Erythroblast (primary cell): ENCODE measurements around the gene LY6G6D.

Experiments used
- GATA1 ChIP-seq: IDR thresholded peaks from 2 replicates; pipeline ENCODE4 v1.6.1; 2011; ENCODE audit warnings: low read depth, mild to moderate bottlenecking, control low read depth, low read length, moderate library complexity
- POLR2A ChIP-seq: IDR thresholded peaks from 2 replicates; pipeline ENCODE4 v1.6.1; 2011; ENCODE audit warnings: mild to moderate bottlenecking, low read length

DNA sequence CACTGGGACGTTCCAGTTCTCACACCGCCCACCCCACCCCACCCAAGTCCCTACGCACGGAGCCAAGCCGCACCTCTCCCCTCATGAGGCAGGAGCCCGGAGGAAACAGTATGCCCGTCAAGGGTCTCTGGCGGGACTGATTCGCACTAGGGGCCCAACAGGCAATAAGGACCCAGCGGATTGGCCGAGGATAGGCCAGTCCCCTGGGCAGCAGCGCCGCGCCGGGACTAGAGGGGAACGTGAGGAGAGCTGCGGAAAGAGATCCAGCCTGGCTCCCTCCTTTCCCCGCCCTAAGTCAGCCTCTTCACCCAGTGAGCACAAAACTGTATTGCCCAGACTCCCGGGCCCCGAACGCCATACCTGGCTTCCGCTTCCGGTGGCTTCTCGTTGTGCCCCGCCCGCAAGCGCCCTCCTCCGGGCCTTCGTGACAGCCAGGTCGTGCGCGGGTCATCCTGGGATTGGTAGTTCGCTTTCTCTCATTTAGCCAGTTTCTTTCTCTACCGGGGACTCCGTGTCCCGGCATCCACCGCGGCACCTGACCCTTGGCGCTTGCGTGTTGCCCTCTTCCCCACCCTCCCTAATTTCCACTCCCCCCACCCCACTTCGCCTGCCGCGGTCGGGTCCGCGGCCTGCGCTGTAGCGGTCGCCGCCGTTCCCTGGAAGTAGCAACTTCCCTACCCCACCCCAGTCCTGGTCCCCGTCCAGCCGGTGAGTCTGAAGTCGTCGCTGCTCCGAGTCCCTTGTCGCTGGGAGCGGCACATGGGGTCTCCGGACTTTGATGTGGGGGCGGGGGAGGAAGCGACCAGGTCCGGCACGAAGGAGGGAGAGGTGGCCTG lies 49.4 kb upstream of the LY6G6D start, which contains the start of gene CSNK2B:
- TF ChIP-seq POLR2A (peak; percentile 91), GATA1 (no peak)
